GM10266 (cell line): ENCODE measurements around the gene ART1.
"Not testable (repeated sequence)": the region's sequence is repeated elsewhere in the genome, so short reads cannot be mapped to it uniquely, and the experiment has no call there.

Source experiments
- DNase-seq: peaks from one replicate; pipeline ENCODE4 v3.0.0; 2012; ENCODE audit errors: extremely low spot score
- CTCF ChIP-seq: IDR thresholded peaks from 2 replicates; pipeline ENCODE4 v1.5.1; 2012; ENCODE audit warnings: mild to moderate bottlenecking, low read depth; ENCODE audit not compliant: control insufficient read depth, insufficient read depth; ENCODE audit errors: missing control alignments

Gene ART1

GRCh38 chr11:3644817-3645235, at the start of gene ART1:
ART1 (plus strand) TSS chr11:3645128; CDS start chr11:3659214, 14,086 bp downstream.
- no peak for TF ChIP-seq CTCF
- DNase-seq = no peak

GRCh38 chr11:3597743-3598142, 47.2 kb upstream of the ART1 start:
- DNase-seq = not testable (repeated sequence)

GRCh38 chr11:3600201-3600600, 44.7 kb upstream of the ART1 start:
- not testable (repeated sequence) for DNase-seq

- TF ChIP-seq CTCF = no peak
Measured at GRCh38 chr11:3604167-3604566, 40.8 kb upstream of the ART1 start.

GRCh38 chr11:3605283-3605662, 39.7 kb upstream of the ART1 start:
- no peak for DNase-seq
- no peak for TF ChIP-seq CTCF

More at GRCh38 chr11:3604167-3604566, 40.8 kb upstream of the ART1 start:
- no peak for DNase-seq

GRCh38 chr11:3605771-3606203, 39.1 kb upstream of the ART1 start:
- DNase-seq = no peak
- TF ChIP-seq CTCF = no peak

GRCh38 chr11:3609416-3610265, 35.3 kb upstream of the ART1 start:
- peak; percentile 75 for TF ChIP-seq CTCF

GRCh38 chr11:3610846-3611245, 34.1 kb upstream of the ART1 start:
- no peak for DNase-seq
- TF ChIP-seq CTCF = no peak

More at GRCh38 chr11:3609416-3610265, 35.3 kb upstream of the ART1 start:
- peak; percentile 44 for DNase-seq
